K562 (cell line): ENCODE results near the gene FIBP. TPM values are rescaled to one million over a fixed set of nuclear protein-coding genes. Genes with fewer than 3 reads are reported as not detected.

Experiments used
- FOXP1 ChIP-seq: sonication (generic); formaldehyde crosslinking; IDR thresholded peaks from 2 replicates; pipeline ENCODE4 v1.8.0; 2022; ENCODE audit warnings: mild to moderate bottlenecking, missing genetic modification reagents
- HNRNPL ChIP-seq: fragments of 200-400 bp; formaldehyde crosslinking; IDR thresholded peaks from 2 replicates; pipeline ENCODE4 v1.6.1; 2017; ENCODE audit warnings: low read depth, mild to moderate bottlenecking, low read length
- KDM4B ChIP-seq, 2 experiments: fragments of 450-650 bp in 1 of 2; sonication (generic) in 1 of 2; IDR thresholded peaks; 2 replicates each; pipeline ENCODE4 v1.6.1; 2016 to 2017; ENCODE audit warnings: borderline replicate concordance in 2 of 2, antibody characterized with exemption in 1 of 2, low read depth in 1 of 2, mild to moderate bottlenecking in 1 of 2
- NFE2 ChIP-seq: IDR thresholded peaks from 2 replicates; pipeline ENCODE4 v1.6.1; 2014; ENCODE audit warnings: antibody characterized with exemption, low read depth
- VEZF1 ChIP-seq: fragments of 200-800 bp; sonication (Bioruptor generic); IDR thresholded peaks from 2 replicates; pipeline ENCODE4 v1.6.1; 2017; ENCODE audit warnings: missing genetic modification characterization, missing compliant biosample characterization
- ZBTB26 ChIP-seq: fragments of 450-650 bp; formaldehyde crosslinking; IDR thresholded peaks from 2 replicates; pipeline ENCODE4 v1.4.0; 2022; ENCODE audit warnings: missing genetic modification characterization
- ZBTB34 ChIP-seq: fragments of 250-450 bp; sonication (Bioruptor Pico); IDR thresholded peaks from 2 replicates; pipeline ENCODE4 v1.8.0; 2021; ENCODE audit warnings: mild to moderate bottlenecking, moderate library complexity
- ZBTB5 ChIP-seq: fragments of 450-650 bp; IDR thresholded peaks from 2 replicates; pipeline ENCODE4 v1.6.1; 2017; ENCODE audit warnings: antibody characterized with exemption
- ZNF75A ChIP-seq: fragments of 450-650 bp; formaldehyde crosslinking; IDR thresholded peaks from 2 replicates; pipeline ENCODE4 v1.4.0; 2020; ENCODE audit warnings: mild to moderate bottlenecking
- polyA plus RNA-seq, 8 experiments: library from polyadenylated mRNA; depleted of rRNA in 4 of 8; stranded (reverse) in 5 of 8; unstranded in 3 of 8; fragments of >200 nt; fragmentation: Nextera tagmentation in 2 of 8; fragmentation: Illumina TruSeq in 1 of 8; extraction: Ambion mirVana in 2 of 8; extraction: Trizol in 1 of 8; gene quantifications; 2 replicates each; pipeline versions ENCODE4 v1.2.1 to v1.2.3, GENCODE V29; 2011 to 2014; ENCODE audit warnings: inconsistent platforms in 1 of 8, missing spikeins in 1 of 8
- total RNA-seq, 7 experiments: library from RNA; depleted of rRNA in 6 of 7; stranded (reverse); fragments of >200 nt in 6 of 7; fragmentation: Illumina TruSeq in 2 of 7; extraction: Trizol in 2 of 7; gene quantifications; 2 replicates each; pipeline versions ENCODE4 v1.2.1 to v1.2.3, GENCODE V29; 2011 to 2021; ENCODE audit warnings: low replicate concordance in 1 of 7
- TF ChIP-seq, protein P1 (sequence below): fragments of 450-650 bp; formaldehyde crosslinking; IDR thresholded peaks from 2 replicates; pipeline ENCODE4 v1.4.0; 2020; ENCODE audit warnings: mild to moderate bottlenecking, mixed read lengths
- TF ChIP-seq, protein P2 (sequence below): sonication (generic); formaldehyde crosslinking; IDR thresholded peaks from 2 replicates; pipeline ENCODE4 v1.8.1; 2023; ENCODE audit warnings: mild to moderate bottlenecking, missing genetic modification reagents

The FIBP gene
- total and polyA plus RNA-seq, 9 of the 15 experiments (the other 6 are each of a cell fraction or from before 2014, with no cell fraction given): 41.2 to 79.2 (median 48.6) TPM

GRCh38 chr11:65856689-65857499, 31.4 kb downstream of the FIBP start (continued):
- TF ChIP-seq, protein P1, sequence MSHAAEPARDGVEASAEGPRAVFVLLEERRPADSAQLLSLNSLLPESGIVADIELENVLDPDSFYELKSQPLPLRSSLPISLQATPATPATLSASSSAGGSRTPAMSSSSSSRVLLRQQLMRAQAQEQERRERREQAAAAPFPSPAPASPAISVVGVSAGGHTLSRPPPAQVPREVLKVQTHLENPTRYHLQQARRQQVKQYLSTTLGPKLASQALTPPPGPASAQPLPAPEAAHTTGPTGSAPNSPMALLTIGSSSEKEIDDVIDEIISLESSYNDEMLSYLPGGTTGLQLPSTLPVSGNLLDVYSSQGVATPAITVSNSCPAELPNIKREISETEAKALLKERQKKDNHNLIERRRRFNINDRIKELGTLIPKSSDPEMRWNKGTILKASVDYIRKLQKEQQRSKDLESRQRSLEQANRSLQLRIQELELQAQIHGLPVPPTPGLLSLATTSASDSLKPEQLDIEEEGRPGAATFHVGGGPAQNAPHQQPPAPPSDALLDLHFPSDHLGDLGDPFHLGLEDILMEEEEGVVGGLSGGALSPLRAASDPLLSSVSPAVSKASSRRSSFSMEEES (CRISPR knock-in tag): peak; percentile 93
- TF ChIP-seq VEZF1 (peak; percentile 81), ZBTB5 (no peak), ZBTB34 (CRISPR knock-in tag) (no peak), ZBTB26 (CRISPR knock-in tag) (no peak), FOXP1 (CRISPR knock-in tag) (peak; percentile 38; the same call in 1 of the 2 replicates), NFE2 (no peak), HNRNPL (peak; percentile 83), KDM4B (IDR thresholded peaks at IDR 0.05; ENCODE audit: borderline replicate concordance in 2 of 2, low read depth in 1 of 2) (peak in 1 of 2 experiments; percentile 67; a peak in 1 of 4 replicates), ZNF75A (CRISPR knock-in tag) (no peak)
- TF ChIP-seq, protein P2, sequence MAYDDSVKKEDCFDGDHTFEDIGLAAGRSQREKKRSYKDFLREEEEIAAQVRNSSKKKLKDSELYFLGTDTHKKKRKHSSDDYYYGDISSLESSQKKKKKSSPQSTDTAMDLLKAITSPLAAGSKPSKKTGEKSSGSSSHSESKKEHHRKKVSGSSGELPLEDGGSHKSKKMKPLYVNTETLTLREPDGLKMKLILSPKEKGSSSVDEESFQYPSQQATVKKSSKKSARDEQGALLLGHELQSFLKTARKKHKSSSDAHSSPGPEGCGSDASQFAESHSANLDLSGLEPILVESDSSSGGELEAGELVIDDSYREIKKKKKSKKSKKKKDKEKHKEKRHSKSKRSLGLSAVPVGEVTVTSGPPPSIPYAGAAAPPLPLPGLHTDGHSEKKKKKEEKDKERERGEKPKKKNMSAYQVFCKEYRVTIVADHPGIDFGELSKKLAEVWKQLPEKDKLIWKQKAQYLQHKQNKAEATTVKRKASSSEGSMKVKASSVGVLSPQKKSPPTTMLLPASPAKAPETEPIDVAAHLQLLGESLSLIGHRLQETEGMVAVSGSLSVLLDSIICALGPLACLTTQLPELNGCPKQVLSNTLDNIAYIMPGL (CRISPR knock-in tag): peak; percentile 4
